Endothelial cell of umbilical vein (primary cell): Measurements from ENCODE around the gene CDH11. TPM values are rescaled to one million over a fixed set of nuclear protein-coding genes. Genes with fewer than 3 reads are reported as not detected.

Experiments
- BruUV-seq: library from RNA; stranded (reverse); fragments of 400-500 nt; replicated peaks from 2 replicates; lab custom pipeline; 2021; lab: Mats Ljungman, UMichigan
- CTCF ChIA-PET: fragments of 300-600, 350-600 bp; sonication (Branson Sonifier 250); formaldehyde crosslinking; loops from one replicate; lab custom pipeline; 2021; ENCODE audit warnings: antibody characterized with exemption, inconsistent platforms; lab: Charles Lee
- POLR2A ChIA-PET: fragments of 300-600, 350-600 bp; sonication (Branson Sonifier 250); formaldehyde crosslinking; loops from one replicate; lab custom pipeline; 2021; ENCODE audit warnings: antibody characterized with exemption, inconsistent platforms; lab: Charles Lee
- DNase-seq: peaks from one replicate; pipeline ENCODE4 v3.0.0-alpha.2; 2011; ENCODE audit warnings: low read depth, low spot score
- FAIRE-seq: peaks from 2 replicates; lab custom pipeline; 2011; peaks lifted over from hg19 to GRCh38; lab: Jason Lieb, UNC
- H2AFZ ChIP-seq: 2 replicates; pipeline ENCODE4 v1.6.0; 2012; ENCODE audit warnings: low read depth, low read length, control low read depth, inconsistent platforms
- H3K27ac ChIP-seq: 2 replicates; pipeline ENCODE4 v1.5.1; 2011; ENCODE audit warnings: low read depth, mild to moderate bottlenecking, control low read depth, low read length, moderate library complexity; ENCODE audit not compliant: insufficient read depth
- H3K27me3 ChIP-seq, 2 experiments: 2 replicates each; pipeline versions ENCODE4 v1.6.0 to v1.6.1; 2011; ENCODE audit warnings: low read length in 2 of 2, mixed read lengths in 1 of 2; ENCODE audit not compliant: control insufficient read depth in 2 of 2, insufficient read depth in 2 of 2
- H3K36me3 ChIP-seq, 2 experiments: 2 replicates in 1 of 2; 3 replicates in 1 of 2; pipeline ENCODE4 v1.5.1; 2011; ENCODE audit warnings: low read length in 2 of 2, mild to moderate bottlenecking in 1 of 2, moderate library complexity in 1 of 2; ENCODE audit not compliant: control insufficient read depth in 2 of 2, insufficient read depth in 2 of 2; ENCODE audit errors: extremely low read depth in 1 of 2
- H3K4me1 ChIP-seq: 3 replicates; pipeline ENCODE4 v1.5.1; 2011; ENCODE audit warnings: mild to moderate bottlenecking, low read length; ENCODE audit not compliant: control insufficient read depth, insufficient read depth; ENCODE audit errors: extremely low read depth
- H3K4me2 ChIP-seq: 2 replicates; pipeline ENCODE4 v1.6.1; 2011; ENCODE audit warnings: low read length, control low read depth, mixed read lengths; ENCODE audit not compliant: insufficient read depth
- H3K4me3 ChIP-seq, 3 experiments: fragments of 200-600 bp in 1 of 3; sonication (generic), shearing (Covaris generic) in 1 of 3; replicated peaks in 1 of 3; 2 replicates each; pipeline ENCODE4 v1.5.1; 2011 to 2016; ENCODE audit warnings: control low read depth in 3 of 3, low read length in 3 of 3, mild to moderate bottlenecking in 2 of 3, inconsistent platforms in 1 of 3, low read depth in 1 of 3, moderate library complexity in 1 of 3; ENCODE audit not compliant: insufficient read depth in 1 of 3
- H3K79me2 ChIP-seq: 2 replicates; pipeline ENCODE4 v1.6.0; 2012; ENCODE audit warnings: low read length, inconsistent platforms; ENCODE audit not compliant: control insufficient read depth, insufficient read depth
- H3K9ac ChIP-seq: replicated peaks from 2 replicates; pipeline ENCODE3; 2011; ENCODE audit warnings: low read length, control low read depth; ENCODE audit not compliant: insufficient read depth; ENCODE audit errors: extremely low read depth
- H3K9me1 ChIP-seq: replicated peaks from 3 replicates; pipeline ENCODE4 v1.6.0; 2011; ENCODE audit warnings: mild to moderate bottlenecking, low read length; ENCODE audit not compliant: control insufficient read depth, insufficient read depth; ENCODE audit errors: extremely low read depth
- H3K9me3 ChIP-seq: replicated peaks from 2 replicates; pipeline ENCODE4 v1.5.1; 2012; ENCODE audit warnings: low read length, inconsistent platforms; ENCODE audit not compliant: control insufficient read depth, insufficient read depth
- H4K20me1 ChIP-seq: replicated peaks from 2 replicates; pipeline ENCODE3; 2011; ENCODE audit warnings: mild to moderate bottlenecking, low read length; ENCODE audit not compliant: control insufficient read depth, insufficient read depth; ENCODE audit errors: extremely low read depth
- CTCF ChIP-seq, 2 donors: IDR thresholded peaks; 1 replicate in 1 of 2; 2 replicates in 1 of 2; pipeline ENCODE4 v1.5.1; 2011; ENCODE audit warnings: low read length in 2 of 2, mild to moderate bottlenecking in 2 of 2, moderate library complexity in 2 of 2, control low read depth in 1 of 2, inconsistent platforms in 1 of 2, low read depth in 1 of 2; ENCODE audit not compliant: insufficient read depth in 1 of 2; ENCODE audit errors: extremely low read depth in 1 of 2
- FOS ChIP-seq: IDR thresholded peaks from 2 replicates; pipeline ENCODE4 v1.6.1; 2011; ENCODE audit warnings: mild to moderate bottlenecking, low read length, moderate library complexity, borderline replicate concordance; ENCODE audit not compliant: insufficient read depth
- POLR2A ChIP-seq: IDR thresholded peaks from 2 replicates; pipeline ENCODE4 v1.6.1; 2012; ENCODE audit warnings: low read depth, mild to moderate bottlenecking, control low read depth, low read length
- dilution Hi-C: fragments of 300-500 bp; cut with MboI; formaldehyde crosslinking; loops from one replicate; pipeline ENCODE4 v1.15.0; 2019; ENCODE audit warnings: low sequenced_read_pairs; ENCODE audit not compliant: extremely low pct_ligation_motif_present
- intact Hi-C: fragments of 100-400 bp; cut with micrococcal nuclease; formaldehyde crosslinking; loops from one replicate; pipeline ENCODE4 v1.10.0; 2022
- polyA plus RNA-seq, 4 experiments: library from polyadenylated mRNA; depleted of rRNA in 3 of 4; stranded (reverse) in 3 of 4; unstranded in 1 of 4; fragments of >200 nt; gene quantifications; 2 replicates each; pipeline versions ENCODE4 v1.2.1 to v1.2.3, GENCODE V29; 2011 to 2012; ENCODE audit warnings: missing spikeins in 1 of 4
- total RNA-seq: library from RNA; stranded (reverse); gene quantifications from 2 replicates; pipeline ENCODE4 v1.2.3, GENCODE V29; 2021

CDH11 gene
- total and polyA plus RNA-seq, 2 donors (not counting 3 experiments of a cell fraction or from before 2014, with no cell fraction given), result 30.4 to 32.7 TPM

GRCh38 chr16:65044873-65045272 lies 77.0 kb downstream of the CDH11 start:
- no peak for FAIRE-seq
- Histone ChIP-seq H3K79me2 (no peaks in the 10 kb centered on the region), H3K4me3 (no peak overlapping the region), H3K9me3 (no peaks in the 10 kb centered on the region), H3K27ac (no peak overlapping the region), H3K4me2 (no peak overlapping the region), H3K4me1 (no peaks in the 10 kb centered on the region), H3K9ac (no peak overlapping the region), H3K9me1 (no peaks in the 10 kb centered on the region), H2AFZ (no peak overlapping the region), H3K27me3 (no peaks in the 10 kb centered on the region), H4K20me1 (no peaks in the 10 kb centered on the region), H3K36me3 (no peaks in the 10 kb centered on the region)
- TF ChIP-seq POLR2A, result no peak
- dilution Hi-C loops, result no loop called here
- CTCF ChIA-PET, result no interaction called here
- no TSS peak for BruUV-seq
- POLR2A ChIA-PET, result no interaction called here
- intact Hi-C loops, result no loop called here
- DNase-seq, result no peak

GRCh38 chr16:65044026-65044425 lies 77.8 kb downstream of the CDH11 start:
- Histone ChIP-seq H2AFZ (no peak overlapping the region), H3K79me2 (no peaks in the 10 kb centered on the region), H3K27ac (no peak overlapping the region), H3K4me3 (no peak overlapping the region), H3K27me3 (no peaks in the 10 kb centered on the region), H3K4me1 (no peaks in the 10 kb centered on the region), H4K20me1 (no peaks in the 10 kb centered on the region), H3K9me1 (no peaks in the 10 kb centered on the region), H3K9me3 (no peaks in the 10 kb centered on the region), H3K9ac (no peak overlapping the region), H3K36me3 (no peaks in the 10 kb centered on the region), H3K4me2 (no peak overlapping the region)
- POLR2A ChIA-PET, result no interaction called here
- no peak for FAIRE-seq
- CTCF ChIA-PET, result no interaction called here
- dilution Hi-C loops (no loop called here), intact Hi-C loops (no loop called here)
- no TSS peak for BruUV-seq
- DNase-seq, result no peak
- TF ChIP-seq FOS, result no peak
- no peak for TF ChIP-seq CTCF (IDR thresholded peaks at IDR 0.05; ENCODE audit: extremely low read depth in 1 of 2, insufficient read depth in 1 of 2, low read depth in 1 of 2, low read length in 2 of 2)
